ENCODE data around the gene IDI1.

The IDI1 gene

DNA sequence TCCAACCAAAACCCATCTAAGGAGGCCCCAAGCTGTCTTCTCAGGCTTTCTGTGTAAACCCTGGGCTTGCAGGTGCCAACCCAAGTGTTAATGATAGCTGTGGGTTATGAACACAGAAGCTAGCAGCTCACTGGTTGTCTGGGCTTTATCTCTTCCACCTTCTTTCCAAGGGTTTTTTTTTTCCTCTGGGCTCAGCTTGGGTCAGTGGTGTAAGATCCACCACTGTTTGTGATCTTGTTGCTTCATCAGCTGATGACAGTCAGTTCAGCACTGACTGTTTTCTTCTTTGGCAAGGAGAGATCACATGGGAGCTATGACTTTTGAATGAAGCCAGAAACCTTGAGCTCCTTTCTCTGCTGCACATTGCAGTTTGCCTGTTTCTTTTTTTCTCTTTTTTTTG is 56.0 kb downstream of the IDI1 start:
- DNase-seq (ENCODE audit: low spot score), result no peak

GRCh38 chr10:992467-992866 is 56.5 kb downstream of the IDI1 start:
- no peak for DNase-seq (ENCODE audit: low spot score)

DNA sequence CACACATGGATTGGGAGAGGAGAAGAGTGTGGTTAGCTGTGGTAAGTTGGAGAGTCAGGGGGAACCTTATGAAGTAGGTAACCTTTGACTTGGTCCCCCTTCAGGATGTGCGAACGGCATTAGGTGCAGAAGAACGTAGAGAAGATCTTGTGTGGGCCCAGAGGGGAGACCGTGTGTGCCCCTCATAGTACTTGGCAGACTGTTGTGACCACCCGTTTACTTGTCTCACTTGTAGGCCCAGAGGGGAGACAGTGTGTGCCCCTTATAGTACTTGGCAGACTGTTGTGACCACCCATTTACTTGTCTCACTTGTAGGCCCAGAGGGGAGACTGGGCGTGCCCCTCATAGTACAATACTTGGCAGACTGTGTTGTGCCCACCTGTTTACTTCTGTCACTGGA is 58.1 kb downstream of the IDI1 start:
- DNase-seq (ENCODE audit: low spot score), result no peak

All from D341Med (cell line).